ENCODE measurements around the gene EVI5. TPM values are rescaled to one million over a fixed set of nuclear protein-coding genes. Genes with fewer than 3 reads are reported as not detected.

EVI5 gene
- total and polyA plus RNA-seq, 10 of the 15 experiments (the other 5 are each of a cell fraction or from before 2014, with no cell fraction given), result 0.27 to 6.8 (median 1.7) TPM

DNA sequence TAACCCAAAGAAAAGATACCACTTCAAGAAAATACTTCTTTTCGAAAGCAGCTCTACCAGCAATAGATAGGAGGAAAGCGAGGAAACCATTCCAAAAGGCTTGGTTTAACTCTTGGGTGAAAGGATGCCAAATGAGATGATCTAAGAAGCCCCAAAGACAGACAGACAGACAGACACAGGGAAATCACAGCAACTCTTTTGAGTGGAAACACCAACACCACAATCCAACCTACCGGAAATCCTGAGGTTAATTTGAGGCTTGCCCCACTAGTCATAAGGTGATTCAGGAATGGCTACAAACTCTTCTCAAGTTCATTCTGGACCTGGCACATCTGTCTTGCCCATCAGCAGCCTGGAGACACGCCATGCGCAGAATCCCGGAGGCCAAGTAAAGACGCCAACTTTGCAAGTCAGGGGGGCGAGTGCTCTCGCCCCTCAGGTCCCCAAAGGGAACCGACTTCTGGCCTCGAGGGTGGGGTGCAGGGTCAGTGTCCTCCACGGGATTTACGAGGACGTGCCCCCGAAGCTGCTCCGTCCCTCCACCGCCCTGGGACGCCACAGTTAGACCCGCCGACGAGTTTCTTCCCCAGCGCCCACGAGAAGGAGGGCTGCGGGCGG lies 778 bp downstream of the EVI5 start:
- Histone ChIP-seq H3K4me2 (ENCODE audit: control insufficient read depth, insufficient read depth) (peak overlapping the region; percentile 58), H3K4me3 (peak overlapping the region; percentile 88), H3K27me3 (replicated peaks in 1 of 2; ENCODE audit: control insufficient read depth in 2 of 2, insufficient read depth in 2 of 2, low read length in 1 of 2) (no peaks in the 10 kb centered on the region; a peak in 1 of 4 replicates), H3K79me2 (ENCODE audit: control insufficient read depth, insufficient read depth, low read length) (no peaks in the 10 kb centered on the region), H3K9ac (ENCODE audit: control insufficient read depth, insufficient read depth, low read length) (peak overlapping the region; percentile 47; the same call in 1 of the 2 replicates), H3K36me3 (ENCODE audit: control insufficient read depth in 2 of 2, insufficient read depth in 2 of 2, low read length in 1 of 2) (no peaks in the 10 kb centered on the region), H3K9me3 (replicated peaks; ENCODE audit: control insufficient read depth, insufficient read depth, low read length) (no peaks in the 10 kb centered on the region), H4K20me1 (ENCODE audit: control insufficient read depth, insufficient read depth) (no peaks in the 10 kb centered on the region), H2AFZ (ENCODE audit: control insufficient read depth, low read depth, low read length) (peak overlapping the region; percentile 74), H3K27ac (ENCODE audit: control insufficient read depth, insufficient read depth) (no peak overlapping the region), H3K4me1 (ENCODE audit: control insufficient read depth, insufficient read depth, low read length) (peaks cover 3% of the 10 kb centered on the region)
- SMC1A ChIA-PET (ENCODE audit: uncharacterized antibody, unreplicated experiment), result interaction anchor here (0.5 to 1.5 kb wide), 2 partner anchors 11 to 1754 kb away, joined by 3 read pairs; no protein-coding TSS in a partner anchor
- under 1% methylated on average over 24 of the region's 25 CpGs for WGBS (ENCODE audit: insufficient coverage, insufficient replicate concordance, low lambda C conversion rate, missing lambda C conversion rate)
- RAD21 ChIA-PET (ENCODE audit: unreplicated experiment), result interaction anchor here (0.7 kb wide), 1 partner anchor 1663 kb away, joined by 3 read pairs; no protein-coding TSS in a partner anchor
- intact Hi-C loops (cut with micrococcal nuclease; ENCODE audit: unreplicated experiment), result no loop called here
- BruUV-seq (replicated peaks), result TSS peak; percentile 68
- POLR2A ChIA-PET, result interaction anchor here (0.7 to 0.9 kb wide), 2 partner anchors 11 to 480 kb away, joined by 3 to 4 read pairs; no protein-coding TSS in a partner anchor
- FAIRE-seq (peak; percentile 70), ATAC-seq (peak; percentile 28), DNase-seq (ENCODE audit: low read depth, low spot score) (peak; percentile 32)
- in situ Hi-C loops (cut with MboI), result no loop called here
- CTCF ChIA-PET, result interaction anchor here (0.8 to 1.4 kb wide), 4 partner anchors 34 to 47 kb away, joined by 3 to 4 read pairs (median 3); partner anchors contain the start of gene RPL5
- TF ChIP-seq WRNIP1 (IDR thresholded peaks at IDR 0.05; ENCODE audit: borderline replicate concordance, low read depth, low read length) (no peak), ELK1 (IDR thresholded peaks at IDR 0.05; ENCODE audit: low read depth, low read length) (no peak), E2F4 (IDR thresholded peaks at IDR 0.05; ENCODE audit: low read depth, low read length) (no peak), USF1 (IDR thresholded peaks at IDR 0.05; ENCODE audit: borderline replicate concordance, extremely low read length, insufficient read depth, low read depth, low read length) (no peak), HSF1 (IDR thresholded peaks at IDR 0.05; ENCODE audit: low read depth, low read length) (no peak), NR2F1 (conservative IDR thresholded peaks at IDR 0.05) (peak; percentile 51; the same call in 1 of the 2 replicates), ZSCAN29 (IDR thresholded peaks at IDR 0.05) (no peak), ZNF384 (IDR thresholded peaks at IDR 0.05; ENCODE audit: borderline replicate concordance, low read depth, low read length) (no peak)
- TF ChIP-seq, protein P1, sequence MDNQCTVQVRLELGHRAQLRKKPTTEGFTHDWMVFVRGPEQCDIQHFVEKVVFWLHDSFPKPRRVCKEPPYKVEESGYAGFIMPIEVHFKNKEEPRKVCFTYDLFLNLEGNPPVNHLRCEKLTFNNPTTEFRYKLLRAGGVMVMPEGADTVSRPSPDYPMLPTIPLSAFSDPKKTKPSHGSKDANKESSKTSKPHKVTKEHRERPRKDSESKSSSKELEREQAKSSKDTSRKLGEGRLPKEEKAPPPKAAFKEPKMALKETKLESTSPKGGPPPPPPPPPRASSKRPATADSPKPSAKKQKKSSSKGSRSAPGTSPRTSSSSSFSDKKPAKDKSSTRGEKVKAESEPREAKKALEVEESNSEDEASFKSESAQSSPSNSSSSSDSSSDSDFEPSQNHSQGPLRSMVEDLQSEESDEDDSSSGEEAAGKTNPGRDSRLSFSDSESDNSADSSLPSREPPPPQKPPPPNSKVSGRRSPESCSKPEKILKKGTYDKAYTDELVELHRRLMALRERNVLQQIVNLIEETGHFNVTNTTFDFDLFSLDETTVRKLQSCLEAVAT (IDR thresholded peaks at IDR 0.05), result no peak
- TF ChIP-seq, protein P2, sequence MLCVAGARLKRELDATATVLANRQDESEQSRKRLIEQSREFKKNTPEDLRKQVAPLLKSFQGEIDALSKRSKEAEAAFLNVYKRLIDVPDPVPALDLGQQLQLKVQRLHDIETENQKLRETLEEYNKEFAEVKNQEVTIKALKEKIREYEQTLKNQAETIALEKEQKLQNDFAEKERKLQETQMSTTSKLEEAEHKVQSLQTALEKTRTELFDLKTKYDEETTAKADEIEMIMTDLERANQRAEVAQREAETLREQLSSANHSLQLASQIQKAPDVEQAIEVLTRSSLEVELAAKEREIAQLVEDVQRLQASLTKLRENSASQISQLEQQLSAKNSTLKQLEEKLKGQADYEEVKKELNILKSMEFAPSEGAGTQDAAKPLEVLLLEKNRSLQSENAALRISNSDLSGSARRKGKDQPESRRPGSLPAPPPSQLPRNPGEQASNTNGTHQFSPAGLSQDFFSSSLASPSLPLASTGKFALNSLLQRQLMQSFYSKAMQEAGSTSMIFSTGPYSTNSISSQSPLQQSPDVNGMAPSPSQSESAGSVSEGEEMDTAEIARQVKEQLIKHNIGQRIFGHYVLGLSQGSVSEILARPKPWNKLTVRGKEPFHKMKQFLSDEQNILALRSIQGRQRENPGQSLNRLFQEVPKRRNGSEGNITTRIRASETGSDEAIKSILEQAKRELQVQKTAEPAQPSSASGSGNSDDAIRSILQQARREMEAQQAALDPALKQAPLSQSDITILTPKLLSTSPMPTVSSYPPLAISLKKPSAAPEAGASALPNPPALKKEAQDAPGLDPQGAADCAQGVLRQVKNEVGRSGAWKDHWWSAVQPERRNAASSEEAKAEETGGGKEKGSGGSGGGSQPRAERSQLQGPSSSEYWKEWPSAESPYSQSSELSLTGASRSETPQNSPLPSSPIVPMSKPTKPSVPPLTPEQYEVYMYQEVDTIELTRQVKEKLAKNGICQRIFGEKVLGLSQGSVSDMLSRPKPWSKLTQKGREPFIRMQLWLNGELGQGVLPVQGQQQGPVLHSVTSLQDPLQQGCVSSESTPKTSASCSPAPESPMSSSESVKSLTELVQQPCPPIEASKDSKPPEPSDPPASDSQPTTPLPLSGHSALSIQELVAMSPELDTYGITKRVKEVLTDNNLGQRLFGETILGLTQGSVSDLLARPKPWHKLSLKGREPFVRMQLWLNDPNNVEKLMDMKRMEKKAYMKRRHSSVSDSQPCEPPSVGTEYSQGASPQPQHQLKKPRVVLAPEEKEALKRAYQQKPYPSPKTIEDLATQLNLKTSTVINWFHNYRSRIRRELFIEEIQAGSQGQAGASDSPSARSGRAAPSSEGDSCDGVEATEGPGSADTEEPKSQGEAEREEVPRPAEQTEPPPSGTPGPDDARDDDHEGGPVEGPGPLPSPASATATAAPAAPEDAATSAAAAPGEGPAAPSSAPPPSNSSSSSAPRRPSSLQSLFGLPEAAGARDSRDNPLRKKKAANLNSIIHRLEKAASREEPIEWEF (IDR thresholded peaks at IDR 0.05; ENCODE audit: insufficient replicate concordance, low read depth, low read length), result no peak
